Vagina (tissue), 2 donors: ENCODE data around the gene TMPRSS5. TPM values are rescaled to one million over a fixed set of nuclear protein-coding genes. Genes with fewer than 3 reads are reported as not detected.

Experiments used
- DNase-seq, 2 donors: peaks; one replicate each; pipeline ENCODE4 v3.0.0-alpha.2; 2017; ENCODE audit errors: extremely low spot score in 2 of 2
- H3K27ac ChIP-seq: fragments of 200-600 bp; sonication (generic); one replicate; pipeline ENCODE4 v1.5.1; 2019
- H3K27me3 ChIP-seq: fragments of 200-600 bp; sonication (generic); one replicate; pipeline ENCODE4 v1.5.1; 2019
- H3K36me3 ChIP-seq, 2 donors: fragments of 200-600 bp; sonication (generic); one replicate each; pipeline ENCODE4 v1.5.1; 2017 to 2019
- H3K4me1 ChIP-seq: fragments of 200-600 bp; sonication (generic); one replicate; pipeline ENCODE4 v1.5.1; 2019
- H3K4me3 ChIP-seq, 2 donors: fragments of 200-600 bp; sonication (generic); 1 replicate in 1 of 2; 2 replicates in 1 of 2; pipeline ENCODE4 v1.5.1; 2016 to 2019
- H3K9me3 ChIP-seq: fragments of 200-600 bp; sonication (generic); one replicate; pipeline ENCODE4 v1.5.1; 2019
- POLR2A ChIP-seq, 2 donors: fragments of 450-650 bp; IDR thresholded peaks; one replicate each; pipeline ENCODE4 v1.6.1; 2017; ENCODE audit warnings: antibody characterized with exemption in 2 of 2, mild to moderate bottlenecking in 2 of 2, moderate library complexity in 2 of 2
- POLR2AphosphoS5 ChIP-seq, 2 donors: sonication (generic); formaldehyde crosslinking; IDR thresholded peaks; one replicate each; pipeline ENCODE4 v1.9.0; 2017; ENCODE audit warnings: antibody characterized with exemption in 2 of 2, mild to moderate bottlenecking in 2 of 2, low read depth in 1 of 2; ENCODE audit not compliant: insufficient read depth in 1 of 2
- intact Hi-C: fragments of 100-400 bp; cut with DNase I; formaldehyde crosslinking; loops from one replicate; pipeline ENCODE4 v1.15.1; 2023
- total RNA-seq: library from RNA; depleted of rRNA; stranded (reverse); fragments of >200 nt; gene quantifications from one replicate; pipeline ENCODE4 v1.2.3, GENCODE V29; 2016
- TF ChIP-seq, protein P1 (sequence below), 3 experiments: fragments of 450-650 bp in 2 of 3; fragments of 200-600 bp in 1 of 3; sonication (generic) in 1 of 3; IDR thresholded peaks; one replicate each; pipeline ENCODE4 v1.5.1; 2017 to 2019; ENCODE audit warnings: antibody characterized with exemption in 3 of 3, mild to moderate bottlenecking in 2 of 3, moderate library complexity in 2 of 3

TMPRSS5 gene
- total RNA-seq, 1 donor from 2014 or later, result not detected

DNA sequence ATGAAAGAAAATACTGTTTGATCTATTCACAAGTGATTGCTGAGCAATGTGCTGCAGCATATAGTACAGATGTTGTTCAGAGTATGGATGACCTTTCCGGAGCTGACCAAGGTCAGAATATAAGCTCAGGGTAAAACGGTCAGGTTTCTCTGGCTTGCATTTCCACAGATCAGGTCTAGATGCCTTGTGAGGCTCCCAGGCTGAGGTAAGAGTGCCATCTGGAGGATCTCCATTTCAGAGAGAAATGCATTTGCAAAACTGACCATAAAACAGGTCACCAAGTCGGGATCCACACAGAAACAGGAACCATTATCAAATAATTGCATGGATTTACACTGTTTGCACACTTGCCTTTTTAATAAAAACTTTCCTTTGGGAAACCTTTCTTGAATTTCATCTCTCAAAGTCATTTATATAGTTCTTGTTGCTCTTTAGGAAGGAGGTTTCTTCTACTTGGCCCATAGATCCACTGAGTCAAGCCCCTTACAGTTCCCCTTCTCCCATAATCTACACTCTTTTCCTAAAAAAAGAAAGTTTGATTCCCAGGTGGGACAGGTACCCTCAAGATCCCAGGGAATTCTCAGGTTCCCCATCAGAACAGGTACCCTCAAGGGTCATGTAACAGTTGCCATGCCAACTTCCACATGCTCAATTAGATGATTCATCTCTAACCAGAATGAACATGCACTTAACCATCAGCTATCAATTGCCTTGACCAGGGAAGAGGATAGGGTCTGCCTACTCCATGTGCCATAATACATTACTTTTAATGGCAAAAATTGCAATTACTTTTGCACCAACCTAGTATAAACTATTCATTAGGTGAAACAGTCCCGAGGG is 25.0 kb upstream of the TMPRSS5 start:
- no peaks in the 10 kb centered on the region for H3K27me3 ChIP-seq
- DNase-seq, result no peak
- no peak overlapping the region for H3K4me3 ChIP-seq
- no peaks in the 10 kb centered on the region for H3K4me1 ChIP-seq
- no peaks in the 10 kb centered on the region for H3K9me3 ChIP-seq
- no peak for TF ChIP-seq POLR2AphosphoS5 (IDR thresholded peaks at IDR 0.05; ENCODE audit: insufficient read depth in 1 of 2, low read depth in 1 of 2)
- TF ChIP-seq, protein P1, sequence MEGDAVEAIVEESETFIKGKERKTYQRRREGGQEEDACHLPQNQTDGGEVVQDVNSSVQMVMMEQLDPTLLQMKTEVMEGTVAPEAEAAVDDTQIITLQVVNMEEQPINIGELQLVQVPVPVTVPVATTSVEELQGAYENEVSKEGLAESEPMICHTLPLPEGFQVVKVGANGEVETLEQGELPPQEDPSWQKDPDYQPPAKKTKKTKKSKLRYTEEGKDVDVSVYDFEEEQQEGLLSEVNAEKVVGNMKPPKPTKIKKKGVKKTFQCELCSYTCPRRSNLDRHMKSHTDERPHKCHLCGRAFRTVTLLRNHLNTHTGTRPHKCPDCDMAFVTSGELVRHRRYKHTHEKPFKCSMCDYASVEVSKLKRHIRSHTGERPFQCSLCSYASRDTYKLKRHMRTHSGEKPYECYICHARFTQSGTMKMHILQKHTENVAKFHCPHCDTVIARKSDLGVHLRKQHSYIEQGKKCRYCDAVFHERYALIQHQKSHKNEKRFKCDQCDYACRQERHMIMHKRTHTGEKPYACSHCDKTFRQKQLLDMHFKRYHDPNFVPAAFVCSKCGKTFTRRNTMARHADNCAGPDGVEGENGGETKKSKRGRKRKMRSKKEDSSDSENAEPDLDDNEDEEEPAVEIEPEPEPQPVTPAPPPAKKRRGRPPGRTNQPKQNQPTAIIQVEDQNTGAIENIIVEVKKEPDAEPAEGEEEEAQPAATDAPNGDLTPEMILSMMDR (IDR thresholded peaks at IDR 0.05), result peak in 1 of 3 experiments; percentile 36
- H3K36me3 ChIP-seq, result peaks cover 0 to 20% of the 10 kb centered on the region in 2 donors
- intact Hi-C loops, result loop anchor here (5.0 kb wide), 1 partner anchor 66 kb away; no protein-coding TSS in a partner anchor
- H3K27ac ChIP-seq, result no peak overlapping the region

GRCh38 chr11:113729456-113729855 is 23.3 kb upstream of the TMPRSS5 start:
- Histone ChIP-seq H3K4me1 (no peaks in the 10 kb centered on the region), H3K9me3 (no peaks in the 10 kb centered on the region), H3K27ac (no peak overlapping the region), H3K4me3 (no peak overlapping the region), H3K27me3 (no peaks in the 10 kb centered on the region), H3K36me3 (peaks cover 0 to 11% of the 10 kb centered on the region in 2 donors)
- no peak for DNase-seq
- no peak for TF ChIP-seq POLR2A (IDR thresholded peaks at IDR 0.05)
- intact Hi-C loops, result no loop called here

DNA sequence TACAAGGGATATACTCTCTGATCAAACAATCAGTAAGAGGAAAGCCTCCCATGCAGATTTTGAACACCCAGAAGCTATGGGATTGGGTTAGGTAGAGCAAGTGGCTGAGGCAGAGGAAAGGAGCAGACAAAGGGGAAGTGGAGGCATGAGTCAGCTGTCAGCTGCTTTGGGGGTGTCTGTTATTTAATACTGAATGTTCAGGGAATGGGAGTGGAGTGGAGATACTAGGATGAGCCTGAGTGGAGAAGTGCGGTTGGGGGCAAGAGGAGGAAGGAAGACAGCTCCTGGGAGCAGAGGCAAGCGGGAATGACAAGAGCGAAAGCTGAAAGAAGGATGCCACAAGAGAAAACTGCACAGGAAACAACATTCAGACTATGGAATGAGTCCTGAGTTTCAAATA is 22.7 kb upstream of the TMPRSS5 start:
- Histone ChIP-seq H3K27ac (no peak overlapping the region), H3K9me3 (no peaks in the 10 kb centered on the region), H3K4me1 (no peaks in the 10 kb centered on the region), H3K4me3 (no peak overlapping the region), H3K36me3 (peaks cover 0 to 8% of the 10 kb centered on the region in 2 donors), H3K27me3 (no peaks in the 10 kb centered on the region)
- DNase-seq, result no peak
- intact Hi-C loops, result no loop called here
- TF ChIP-seq POLR2AphosphoS5 (IDR thresholded peaks at IDR 0.05; ENCODE audit: insufficient read depth in 1 of 2, low read depth in 1 of 2) (no peak), POLR2A (IDR thresholded peaks at IDR 0.05) (no peak)
- TF ChIP-seq, protein P1 (IDR thresholded peaks at IDR 0.05), result no peak

GRCh38 chr11:113725913-113726312 is 19.8 kb upstream of the TMPRSS5 start:
- H3K27ac ChIP-seq, result no peak overlapping the region
- H3K27me3 ChIP-seq, result no peaks in the 10 kb centered on the region
- DNase-seq, result no peak
- H3K9me3 ChIP-seq, result no peaks in the 10 kb centered on the region
- H3K4me3 ChIP-seq, result no peak overlapping the region
- no peak for TF ChIP-seq POLR2A (IDR thresholded peaks at IDR 0.05)
- TF ChIP-seq, protein P1 (IDR thresholded peaks at IDR 0.05), result no peak
- TF ChIP-seq POLR2AphosphoS5 (IDR thresholded peaks at IDR 0.05; ENCODE audit: insufficient read depth in 1 of 2, low read depth in 1 of 2), result no peak
- no peaks in the 10 kb centered on the region for H3K36me3 ChIP-seq
- H3K4me1 ChIP-seq, result no peaks in the 10 kb centered on the region
- intact Hi-C loops, result no loop called here

- Histone ChIP-seq H3K9me3 (no peaks in the 10 kb centered on the region), H3K4me3 (no peak overlapping the region), H3K27me3 (no peaks in the 10 kb centered on the region), H3K36me3 (no peaks in the 10 kb centered on the region), H3K27ac (no peak overlapping the region), H3K4me1 (no peaks in the 10 kb centered on the region)
- TF ChIP-seq, protein P1 (IDR thresholded peaks at IDR 0.05), result no peak
- TF ChIP-seq POLR2AphosphoS5 (IDR thresholded peaks at IDR 0.05; ENCODE audit: insufficient read depth in 1 of 2, low read depth in 1 of 2) (no peak), POLR2A (IDR thresholded peaks at IDR 0.05) (no peak)
- intact Hi-C loops, result no loop called here
- DNase-seq, result no peak
Observed at GRCh38 chr11:113725407-113725806, 19.3 kb upstream of the TMPRSS5 start.
